Keratinocyte (primary cell): Measurements from ENCODE around the gene PARD3B. TPM values are rescaled to one million over a fixed set of nuclear protein-coding genes. Genes with fewer than 3 reads are reported as not detected.

Experiments used
- DNase-seq: peaks from one replicate; pipeline ENCODE4 v3.0.0-alpha.2; 2011; ENCODE audit warnings: low read depth, missing footprints, low spot score
- FAIRE-seq: peaks from 2 replicates; lab custom pipeline; 2011; peaks lifted over from hg19 to GRCh38; lab: Jason Lieb, UNC
- H2AFZ ChIP-seq: 2 replicates; pipeline ENCODE4 v1.6.0; 2012; ENCODE audit warnings: low read length, control low read depth, inconsistent platforms; ENCODE audit not compliant: control insufficient read depth
- H3K27ac ChIP-seq: 2 replicates; pipeline ENCODE4 v1.5.1; 2011; ENCODE audit warnings: low read length; ENCODE audit not compliant: control insufficient read depth, insufficient read depth
- H3K27me3 ChIP-seq: 3 replicates; pipeline ENCODE4 v1.6.0; 2011; ENCODE audit warnings: low read length; ENCODE audit not compliant: control insufficient read depth, insufficient read depth; ENCODE audit errors: extremely low read depth
- H3K36me3 ChIP-seq, 2 experiments: 2 replicates in 1 of 2; 3 replicates in 1 of 2; pipeline ENCODE4 v1.5.1; 2011; ENCODE audit warnings: low read length in 2 of 2, mild to moderate bottlenecking in 1 of 2; ENCODE audit not compliant: control insufficient read depth in 2 of 2, insufficient read depth in 2 of 2; ENCODE audit errors: extremely low read depth in 1 of 2
- H3K4me1 ChIP-seq: 3 replicates; pipeline ENCODE4 v1.5.1; 2011; ENCODE audit warnings: low read length; ENCODE audit not compliant: control insufficient read depth, insufficient read depth; ENCODE audit errors: extremely low read depth
- H3K4me2 ChIP-seq: 3 replicates; pipeline ENCODE4 v1.6.0; 2011; ENCODE audit warnings: low read depth, low read length; ENCODE audit not compliant: control insufficient read depth, insufficient read depth; ENCODE audit errors: extremely low read depth
- H3K4me3 ChIP-seq, 3 experiments: fragments of 200-600 bp in 1 of 3; sonication (generic) in 1 of 3; 2 replicates in 2 of 3; 3 replicates in 1 of 3; pipeline ENCODE4 v1.5.1; 2011 to 2016; ENCODE audit warnings: low read length in 3 of 3, mild to moderate bottlenecking in 3 of 3, control low read depth in 2 of 3, inconsistent platforms in 1 of 3, low read depth in 1 of 3, mixed read lengths in 1 of 3, mixed run types in 1 of 3, moderate library complexity in 1 of 3; ENCODE audit not compliant: control insufficient read depth in 2 of 3, insufficient read depth in 2 of 3; ENCODE audit errors: extremely low read depth in 1 of 3
- H3K79me2 ChIP-seq: 2 replicates; pipeline ENCODE4 v1.6.0; 2012; ENCODE audit warnings: low read length; ENCODE audit not compliant: control insufficient read depth, insufficient read depth
- H3K9ac ChIP-seq: 3 replicates; pipeline ENCODE4 v1.6.0; 2011; ENCODE audit warnings: low read length; ENCODE audit not compliant: control insufficient read depth, insufficient read depth; ENCODE audit errors: extremely low read depth
- H3K9me1 ChIP-seq: 3 replicates; pipeline ENCODE4 v1.6.0; 2011; ENCODE audit warnings: low read length; ENCODE audit not compliant: control insufficient read depth, insufficient read depth; ENCODE audit errors: extremely low read depth
- H3K9me3 ChIP-seq: 2 replicates; pipeline ENCODE4 v1.5.1; 2012; ENCODE audit warnings: low read depth, low read length; ENCODE audit not compliant: control insufficient read depth
- H4K20me1 ChIP-seq: 3 replicates; pipeline ENCODE4 v1.6.0; 2011; ENCODE audit warnings: low read length; ENCODE audit not compliant: control insufficient read depth, insufficient read depth; ENCODE audit errors: extremely low read depth
- CTCF ChIP-seq, 3 experiments: IDR thresholded peaks in 1 of 3; conservative IDR thresholded peaks in 1 of 3; optimal IDR thresholded peaks in 1 of 3; 2 replicates in 2 of 3; 3 replicates in 1 of 3; pipeline versions ENCODE3 to v1.5.1; 2011; ENCODE audit warnings: low read length in 3 of 3, mild to moderate bottlenecking in 3 of 3, moderate library complexity in 2 of 3, control low read depth in 1 of 3, inconsistent platforms in 1 of 3; ENCODE audit not compliant: insufficient read depth in 2 of 3; ENCODE audit errors: extremely low read depth in 1 of 3
- EZH2 ChIP-seq: IDR thresholded peaks from one replicate; pipeline ENCODE4 v1.6.1; 2012; ENCODE audit warnings: inconsistent platforms, mild to moderate bottlenecking, low read length, moderate library complexity
- dilution Hi-C: fragments of 300-500 bp; cut with MboI; formaldehyde crosslinking; loops from one replicate; pipeline ENCODE4 v1.7.0; 2020; ENCODE audit warnings: low sequenced_read_pairs; ENCODE audit not compliant: extremely low pct_ligation_motif_present
- polyA plus RNA-seq, 5 experiments: library from polyadenylated mRNA; depleted of rRNA in 3 of 5; stranded (reverse) in 3 of 5; stranded (forward) in 1 of 5; unstranded in 1 of 5; fragments of >200 nt; gene quantifications; 1 replicate in 1 of 5; 2 replicates in 3 of 5; 3 replicates in 1 of 5; pipeline versions ENCODE4 v1.2.1 to v1.2.3, GENCODE V29; 2011 to 2012; ENCODE audit warnings: missing spikeins in 2 of 5, low read depth in 1 of 5, low replicate concordance in 1 of 5

The PARD3B gene
- polyA plus RNA-seq, 1 donor (not counting 4 experiments of a cell fraction or from before 2014, with no cell fraction given), result 1.2 TPM

DNA sequence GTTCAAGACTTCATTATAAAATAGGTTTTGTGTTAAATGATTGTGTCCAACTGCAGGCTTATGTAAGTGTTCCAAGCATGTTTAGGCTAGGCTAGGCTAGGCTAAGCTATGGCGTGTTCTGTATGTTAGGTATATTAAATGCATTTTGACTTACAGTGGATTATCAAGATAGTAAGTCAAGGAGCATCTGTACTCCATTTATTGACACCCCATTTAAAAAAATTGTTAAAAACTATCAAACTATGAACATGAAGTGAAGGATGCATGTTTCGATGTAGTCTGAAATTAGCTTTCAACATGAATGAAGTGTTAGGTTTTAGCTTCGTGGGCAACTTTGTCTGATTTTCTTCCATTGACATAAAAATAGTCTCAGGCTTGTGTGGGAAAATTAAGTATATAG is 290.5 kb downstream of the PARD3B start:
- Histone ChIP-seq H3K9me1 (no peaks in the 10 kb centered on the region), H2AFZ (no peak overlapping the region), H3K27me3 (no peaks in the 10 kb centered on the region), H3K27ac (no peak overlapping the region), H3K36me3 (no peaks in the 10 kb centered on the region), H3K9me3 (no peaks in the 10 kb centered on the region), H3K9ac (no peak overlapping the region), H3K4me1 (no peaks in the 10 kb centered on the region), H3K79me2 (no peaks in the 10 kb centered on the region), H3K4me2 (no peak overlapping the region), H4K20me1 (no peaks in the 10 kb centered on the region), H3K4me3 (no peak overlapping the region)
- DNase-seq, result no peak
- dilution Hi-C loops, result no loop called here
- TF ChIP-seq CTCF (optimal IDR thresholded peaks at IDR 0.05 in 1 of 3, IDR thresholded peaks at IDR 0.05 in 1 of 3, conservative IDR thresholded peaks at IDR 0.05 in 1 of 3; ENCODE audit: extremely low read depth in 1 of 3, insufficient read depth in 2 of 3, low read length in 3 of 3) (no peak), EZH2 (no peak)
- no peak for FAIRE-seq

DNA sequence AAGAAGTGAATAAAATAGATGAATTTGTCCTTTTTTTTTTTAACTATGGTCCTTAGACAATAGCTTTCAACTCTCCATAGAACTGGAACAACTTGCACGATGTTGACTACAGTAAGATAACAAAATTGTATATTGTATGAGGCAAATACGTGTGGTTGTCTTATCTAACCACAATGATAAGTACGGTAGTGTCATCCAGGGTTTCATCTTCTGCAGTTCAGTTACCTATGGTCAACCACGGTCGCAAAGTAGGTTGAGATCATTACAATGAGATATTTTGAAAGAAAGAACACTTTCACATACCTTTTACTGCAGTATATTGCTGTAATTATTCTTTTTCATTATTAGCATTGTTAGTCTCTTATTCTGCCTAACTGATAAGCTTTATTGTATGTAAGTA is 295.2 kb downstream of the PARD3B start:
- Histone ChIP-seq H3K27me3 (no peaks in the 10 kb centered on the region), H2AFZ (no peak overlapping the region), H3K79me2 (no peaks in the 10 kb centered on the region), H3K4me3 (no peak overlapping the region), H3K4me2 (no peak overlapping the region), H3K27ac (no peak overlapping the region), H3K36me3 (no peaks in the 10 kb centered on the region), H3K9me3 (no peaks in the 10 kb centered on the region), H3K4me1 (peaks cover 17% of the 10 kb centered on the region), H3K9me1 (no peaks in the 10 kb centered on the region), H3K9ac (no peak overlapping the region), H4K20me1 (no peaks in the 10 kb centered on the region)
- DNase-seq (no peak), FAIRE-seq (no peak)
- TF ChIP-seq EZH2, result no peak
- TF ChIP-seq CTCF (optimal IDR thresholded peaks at IDR 0.05 in 1 of 3, IDR thresholded peaks at IDR 0.05 in 1 of 3, conservative IDR thresholded peaks at IDR 0.05 in 1 of 3; ENCODE audit: extremely low read depth in 1 of 3, insufficient read depth in 2 of 3, low read length in 3 of 3), result no peak
- dilution Hi-C loops, result no loop called here
